Natural killer cell (primary cell): Measurements from ENCODE around the gene TRIM23. TPM values are rescaled to one million over a fixed set of nuclear protein-coding genes. Genes with fewer than 3 reads are reported as not detected.
A peak's percentile ranks its signal among the peaks of the same experiment; 100 is the strongest.

Experiments
- ATAC-seq, 3 donors: fragments of 150-1000 bp in 2 of 3; fragments of 200-7000 bp in 1 of 3; cut with Tn5 transposase; 1 replicate in 1 of 3; 2 replicates in 2 of 3; pipeline ENCODE4 v1.10.0; 2021; ENCODE audit warnings: mild to moderate bottlenecking in 2 of 3, moderate library complexity in 2 of 3
- DNase-seq, 2 donors: peaks; one replicate each; pipeline versions ENCODE4 v3.0.0 to v3.0.0-alpha.2; 2013 to 2021; ENCODE audit warnings: mixed read lengths in 1 of 2
- H3K27ac ChIP-seq: one replicate; pipeline ENCODE4 v1.5.1; 2013; ENCODE audit warnings: mild to moderate bottlenecking, low read length
- H3K27me3 ChIP-seq: one replicate; pipeline ENCODE4 v1.6.1; 2013; ENCODE audit warnings: low read length; ENCODE audit not compliant: control insufficient read depth, insufficient read depth
- H3K36me3 ChIP-seq: one replicate; pipeline ENCODE4 v1.6.1; 2013; ENCODE audit warnings: low read length; ENCODE audit not compliant: control insufficient read depth, insufficient read depth
- H3K4me1 ChIP-seq: one replicate; pipeline ENCODE4 v1.6.1; 2013; ENCODE audit warnings: low read length; ENCODE audit not compliant: control insufficient read depth, insufficient read depth
- H3K4me3 ChIP-seq: one replicate; pipeline ENCODE4 v1.5.1; 2013; ENCODE audit warnings: low read length
- H3K9me3 ChIP-seq: one replicate; pipeline ENCODE4 v1.6.1; 2013; ENCODE audit warnings: low read length; ENCODE audit not compliant: control insufficient read depth, insufficient read depth
- H3K27ac Mint-ChIP-seq, 2 donors: one replicate each; pipeline ENCODE4 v1.8.0; 2022; ENCODE audit warnings: mild to moderate bottlenecking in 2 of 2, mixed read lengths in 2 of 2, moderate library complexity in 1 of 2
- H3K27me3 Mint-ChIP-seq, 2 donors: one replicate each; pipeline ENCODE4 v1.8.0; 2022; ENCODE audit warnings: low read depth in 2 of 2, mixed read lengths in 2 of 2
- H3K36me3 Mint-ChIP-seq: one replicate; pipeline ENCODE4 v1.8.0; 2022; ENCODE audit warnings: mixed read lengths
- H3K4me1 Mint-ChIP-seq, 2 donors: one replicate each; pipeline ENCODE4 v1.8.0; 2022; ENCODE audit warnings: mixed read lengths in 2 of 2
- H3K4me3 Mint-ChIP-seq: one replicate; pipeline ENCODE4 v1.8.0; 2022; ENCODE audit warnings: mild to moderate bottlenecking, moderate library complexity, mixed read lengths
- H3K9me3 Mint-ChIP-seq, 2 donors: one replicate each; pipeline ENCODE4 v1.8.0; 2022; ENCODE audit warnings: mixed read lengths in 2 of 2
- WGBS: methylation state at CpG from one replicate; pipeline ENCODE4 v1.1.7; 2013; ENCODE audit warnings: missing lambda C conversion rate; ENCODE audit not compliant: insufficient coverage; 5-methylcytosine and 5-hydroxymethylcytosine counted together
- intact Hi-C: fragments of 100-400 bp; cut with micrococcal nuclease; formaldehyde crosslinking; loops from one replicate; pipeline ENCODE4 v1.14.2; 2022
- total RNA-seq, 4 donors: library from RNA; stranded (reverse); fragments of 120-200 nt in 1 of 4; gene quantifications; one replicate each; pipeline versions ENCODE4 v1.2.3 to v1.2.4, GENCODE V29; 2013 to 2022
- TF ChIP-seq, protein P1 (sequence below): fragments of 200-600 bp; IDR thresholded peaks from one replicate; pipeline ENCODE4 v1.8.0; 2022; ENCODE audit warnings: antibody characterized with exemption

The TRIM23 gene
- total RNA-seq, 3 donors from 2014 or later (not counting 1 experiment from before 2014, with no cell fraction given): 13.4 to 23.3 (median 18.8) TPM

DNA sequence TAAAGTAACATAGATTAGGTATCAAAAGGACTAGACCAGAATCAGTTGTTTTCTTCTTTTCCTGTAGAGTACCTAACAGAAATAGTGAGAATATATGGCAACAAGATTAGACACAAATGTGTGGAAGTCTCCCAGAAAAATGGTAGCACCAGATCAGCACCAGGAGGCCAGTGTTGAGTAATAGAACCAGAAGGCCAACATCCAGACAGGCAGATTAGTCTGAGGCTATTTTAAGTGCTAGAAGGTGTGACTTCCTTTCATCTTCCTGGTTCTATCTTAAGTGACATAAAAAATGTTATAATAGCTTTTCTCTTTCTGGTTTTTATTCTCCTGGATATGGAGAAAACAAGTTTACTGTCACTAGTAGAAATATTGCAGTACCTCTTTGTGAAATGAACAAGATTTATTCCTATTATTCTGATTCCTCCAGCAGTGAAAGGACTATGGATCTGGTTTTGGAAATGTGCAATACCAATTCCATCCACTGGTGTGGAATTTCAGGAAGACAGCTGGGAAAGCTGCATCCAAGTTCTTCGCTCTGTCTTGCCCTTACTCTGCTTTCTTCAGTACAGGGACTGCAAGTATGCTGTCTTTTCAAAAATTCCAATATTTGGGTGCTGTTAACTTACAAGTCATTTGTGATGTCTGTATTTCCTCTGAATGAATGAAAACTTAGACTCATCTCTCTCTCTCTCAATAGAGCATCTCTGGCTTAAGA is 39.8 kb upstream of the TRIM23 start:
- peaks cover 20% of the 10 kb centered on the region for H3K36me3 Mint-ChIP-seq
- DNase-seq: no peak
- H3K27ac Mint-ChIP-seq: peak overlapping the region; percentile 19 to 57
- TF ChIP-seq, protein P1, sequence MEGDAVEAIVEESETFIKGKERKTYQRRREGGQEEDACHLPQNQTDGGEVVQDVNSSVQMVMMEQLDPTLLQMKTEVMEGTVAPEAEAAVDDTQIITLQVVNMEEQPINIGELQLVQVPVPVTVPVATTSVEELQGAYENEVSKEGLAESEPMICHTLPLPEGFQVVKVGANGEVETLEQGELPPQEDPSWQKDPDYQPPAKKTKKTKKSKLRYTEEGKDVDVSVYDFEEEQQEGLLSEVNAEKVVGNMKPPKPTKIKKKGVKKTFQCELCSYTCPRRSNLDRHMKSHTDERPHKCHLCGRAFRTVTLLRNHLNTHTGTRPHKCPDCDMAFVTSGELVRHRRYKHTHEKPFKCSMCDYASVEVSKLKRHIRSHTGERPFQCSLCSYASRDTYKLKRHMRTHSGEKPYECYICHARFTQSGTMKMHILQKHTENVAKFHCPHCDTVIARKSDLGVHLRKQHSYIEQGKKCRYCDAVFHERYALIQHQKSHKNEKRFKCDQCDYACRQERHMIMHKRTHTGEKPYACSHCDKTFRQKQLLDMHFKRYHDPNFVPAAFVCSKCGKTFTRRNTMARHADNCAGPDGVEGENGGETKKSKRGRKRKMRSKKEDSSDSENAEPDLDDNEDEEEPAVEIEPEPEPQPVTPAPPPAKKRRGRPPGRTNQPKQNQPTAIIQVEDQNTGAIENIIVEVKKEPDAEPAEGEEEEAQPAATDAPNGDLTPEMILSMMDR: no peak
- no peaks in the 10 kb centered on the region for H3K27me3 Mint-ChIP-seq
- Histone ChIP-seq H3K4me3 (no peak overlapping the region), H3K9me3 (no peaks in the 10 kb centered on the region), H3K27me3 (no peaks in the 10 kb centered on the region), H3K4me1 (no peaks in the 10 kb centered on the region), H3K27ac (no peak overlapping the region), H3K36me3 (peaks cover 36% of the 10 kb centered on the region)
- no peak for ATAC-seq
- H3K4me3 Mint-ChIP-seq: no peak overlapping the region
- intact Hi-C loops: no loop called here
- WGBS: 100% methylated on average over 1 of the region's 1 CpG
- no peaks in the 10 kb centered on the region for H3K9me3 Mint-ChIP-seq
- H3K4me1 Mint-ChIP-seq: peaks cover 11 to 15% of the 10 kb centered on the region in 2 donors

GRCh38 chr5:65654713-65655112 is 30.6 kb upstream of the TRIM23 start:
- no peaks in the 10 kb centered on the region for H3K27me3 Mint-ChIP-seq
- DNase-seq: no peak
- H3K4me1 Mint-ChIP-seq: no peaks in the 10 kb centered on the region
- intact Hi-C loops: no loop called here
- H3K9me3 Mint-ChIP-seq: no peaks in the 10 kb centered on the region
- Histone ChIP-seq H3K9me3 (no peaks in the 10 kb centered on the region), H3K27ac (no peak overlapping the region), H3K36me3 (peaks cover 29% of the 10 kb centered on the region), H3K27me3 (no peaks in the 10 kb centered on the region), H3K4me3 (no peak overlapping the region), H3K4me1 (no peaks in the 10 kb centered on the region)
- no peak for ATAC-seq
- WGBS: 100% methylated on average over 1 of the region's 2 CpGs
- no peak overlapping the region for H3K4me3 Mint-ChIP-seq
- H3K27ac Mint-ChIP-seq: no peak overlapping the region
- no peaks in the 10 kb centered on the region for H3K36me3 Mint-ChIP-seq
- TF ChIP-seq, protein P1: no peak

DNA sequence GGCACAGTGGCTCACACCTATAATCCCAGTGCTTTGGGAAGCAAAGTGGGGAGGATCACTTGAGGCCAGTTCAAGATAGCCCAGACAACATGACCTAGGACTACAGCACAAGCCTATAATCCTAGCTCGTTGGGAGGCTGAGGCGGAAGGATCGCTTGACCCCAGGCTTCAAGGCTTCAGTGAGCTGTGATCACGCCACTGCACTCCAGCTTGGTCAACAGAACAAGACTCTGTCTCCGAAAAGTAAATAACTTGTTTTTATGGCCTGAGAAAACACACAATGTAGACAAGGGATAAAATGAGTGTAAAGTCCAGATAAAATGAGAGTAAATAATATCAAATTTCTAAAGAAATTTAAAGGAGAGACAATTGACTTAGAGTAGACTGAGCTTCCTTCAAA is 27.0 kb upstream of the TRIM23 start:
- DNase-seq (no peak), ATAC-seq (no peak)
- Mint-ChIP-seq H3K27me3 (no peaks in the 10 kb centered on the region), H3K4me3 (no peak overlapping the region), H3K27ac (no peak overlapping the region), H3K4me1 (no peaks in the 10 kb centered on the region), H3K36me3 (peaks cover 9% of the 10 kb centered on the region), H3K9me3 (no peaks in the 10 kb centered on the region)
- Histone ChIP-seq H3K36me3 (peaks cover 20% of the 10 kb centered on the region), H3K4me3 (no peak overlapping the region), H3K4me1 (no peaks in the 10 kb centered on the region), H3K27me3 (no peaks in the 10 kb centered on the region), H3K27ac (no peak overlapping the region), H3K9me3 (no peaks in the 10 kb centered on the region)
- intact Hi-C loops: no loop called here
- WGBS: 79% methylated on average over 5 of the region's 5 CpGs
- TF ChIP-seq, protein P1: no peak

DNA sequence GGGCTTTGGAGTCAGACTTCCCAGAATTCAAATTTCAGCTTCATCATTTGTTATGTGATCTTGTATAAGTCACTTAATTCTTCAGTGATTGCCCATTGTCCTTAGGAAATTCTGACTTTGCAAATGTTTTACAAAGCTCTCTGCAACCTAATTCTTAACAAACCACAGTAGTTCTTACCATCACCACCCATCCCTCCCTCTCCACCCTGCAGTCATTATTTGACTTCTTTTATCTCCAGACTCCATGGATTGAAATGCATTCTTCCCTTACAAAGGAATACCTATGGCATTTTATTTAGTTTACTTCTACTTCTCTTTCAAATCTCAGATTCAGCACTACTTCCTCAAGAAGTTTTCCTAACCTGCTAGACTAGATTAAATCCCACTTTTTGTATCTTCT is 23.8 kb upstream of the TRIM23 start:
- H3K4me3 Mint-ChIP-seq: no peak overlapping the region
- TF ChIP-seq, protein P1: peak; percentile 7
- H3K4me1 Mint-ChIP-seq: no peaks in the 10 kb centered on the region
- peak overlapping the region in 1 of 2 donors; percentile 37 for H3K27ac Mint-ChIP-seq
- no peaks in the 10 kb centered on the region for H3K27me3 Mint-ChIP-seq
- ATAC-seq (no peak), DNase-seq (no peak)
- intact Hi-C loops: no loop called here
- H3K27me3 ChIP-seq: no peaks in the 10 kb centered on the region
- H3K9me3 Mint-ChIP-seq: no peaks in the 10 kb centered on the region
- peaks cover 14% of the 10 kb centered on the region for H3K36me3 ChIP-seq
- H3K9me3 ChIP-seq: no peaks in the 10 kb centered on the region
- H3K27ac ChIP-seq: no peak overlapping the region
- no peaks in the 10 kb centered on the region for H3K4me1 ChIP-seq
- H3K4me3 ChIP-seq: no peak overlapping the region
- H3K36me3 Mint-ChIP-seq: peaks cover 15% of the 10 kb centered on the region
